Keratinocyte (primary cell): Measurements from ENCODE around the gene CCL1. TPM values are rescaled to one million over a fixed set of nuclear protein-coding genes. Genes with fewer than 3 reads are reported as not detected.

Experiments
- DNase-seq: peaks from one replicate; pipeline ENCODE4 v3.0.0-alpha.2; 2011; ENCODE audit warnings: low read depth, missing footprints, low spot score
- FAIRE-seq: peaks from 2 replicates; lab custom pipeline; 2011; peaks lifted over from hg19 to GRCh38; lab: Jason Lieb, UNC
- H2AFZ ChIP-seq: 2 replicates; pipeline ENCODE4 v1.6.0; 2012; ENCODE audit warnings: low read length, control low read depth, inconsistent platforms; ENCODE audit not compliant: control insufficient read depth
- H3K27ac ChIP-seq: 2 replicates; pipeline ENCODE4 v1.5.1; 2011; ENCODE audit warnings: low read length; ENCODE audit not compliant: control insufficient read depth, insufficient read depth
- H3K27me3 ChIP-seq: 3 replicates; pipeline ENCODE4 v1.6.0; 2011; ENCODE audit warnings: low read length; ENCODE audit not compliant: control insufficient read depth, insufficient read depth; ENCODE audit errors: extremely low read depth
- H3K36me3 ChIP-seq, 2 experiments: 2 replicates in 1 of 2; 3 replicates in 1 of 2; pipeline ENCODE4 v1.5.1; 2011; ENCODE audit warnings: low read length in 2 of 2, mild to moderate bottlenecking in 1 of 2; ENCODE audit not compliant: control insufficient read depth in 2 of 2, insufficient read depth in 2 of 2; ENCODE audit errors: extremely low read depth in 1 of 2
- H3K4me1 ChIP-seq: 3 replicates; pipeline ENCODE4 v1.5.1; 2011; ENCODE audit warnings: low read length; ENCODE audit not compliant: control insufficient read depth, insufficient read depth; ENCODE audit errors: extremely low read depth
- H3K4me2 ChIP-seq: 3 replicates; pipeline ENCODE4 v1.6.0; 2011; ENCODE audit warnings: low read depth, low read length; ENCODE audit not compliant: control insufficient read depth, insufficient read depth; ENCODE audit errors: extremely low read depth
- H3K4me3 ChIP-seq, 3 experiments: fragments of 200-600 bp in 1 of 3; sonication (generic) in 1 of 3; 2 replicates in 2 of 3; 3 replicates in 1 of 3; pipeline ENCODE4 v1.5.1; 2011 to 2016; ENCODE audit warnings: low read length in 3 of 3, mild to moderate bottlenecking in 3 of 3, control low read depth in 2 of 3, inconsistent platforms in 1 of 3, low read depth in 1 of 3, mixed read lengths in 1 of 3, mixed run types in 1 of 3, moderate library complexity in 1 of 3; ENCODE audit not compliant: control insufficient read depth in 2 of 3, insufficient read depth in 2 of 3; ENCODE audit errors: extremely low read depth in 1 of 3
- H3K79me2 ChIP-seq: 2 replicates; pipeline ENCODE4 v1.6.0; 2012; ENCODE audit warnings: low read length; ENCODE audit not compliant: control insufficient read depth, insufficient read depth
- H3K9ac ChIP-seq: 3 replicates; pipeline ENCODE4 v1.6.0; 2011; ENCODE audit warnings: low read length; ENCODE audit not compliant: control insufficient read depth, insufficient read depth; ENCODE audit errors: extremely low read depth
- H3K9me1 ChIP-seq: 3 replicates; pipeline ENCODE4 v1.6.0; 2011; ENCODE audit warnings: low read length; ENCODE audit not compliant: control insufficient read depth, insufficient read depth; ENCODE audit errors: extremely low read depth
- H3K9me3 ChIP-seq: 2 replicates; pipeline ENCODE4 v1.5.1; 2012; ENCODE audit warnings: low read depth, low read length; ENCODE audit not compliant: control insufficient read depth
- H4K20me1 ChIP-seq: 3 replicates; pipeline ENCODE4 v1.6.0; 2011; ENCODE audit warnings: low read length; ENCODE audit not compliant: control insufficient read depth, insufficient read depth; ENCODE audit errors: extremely low read depth
- EZH2 ChIP-seq: IDR thresholded peaks from one replicate; pipeline ENCODE4 v1.6.1; 2012; ENCODE audit warnings: inconsistent platforms, mild to moderate bottlenecking, low read length, moderate library complexity
- dilution Hi-C: fragments of 300-500 bp; cut with MboI; formaldehyde crosslinking; loops from one replicate; pipeline ENCODE4 v1.7.0; 2020; ENCODE audit warnings: low sequenced_read_pairs; ENCODE audit not compliant: extremely low pct_ligation_motif_present
- polyA plus RNA-seq, 5 experiments: library from polyadenylated mRNA; depleted of rRNA in 3 of 5; stranded (reverse) in 3 of 5; stranded (forward) in 1 of 5; unstranded in 1 of 5; fragments of >200 nt; gene quantifications; 1 replicate in 1 of 5; 2 replicates in 3 of 5; 3 replicates in 1 of 5; pipeline versions ENCODE4 v1.2.1 to v1.2.3, GENCODE V29; 2011 to 2012; ENCODE audit warnings: missing spikeins in 2 of 5, low read depth in 1 of 5, low replicate concordance in 1 of 5
- TF ChIP-seq, protein P1 (sequence below), 3 experiments: IDR thresholded peaks in 1 of 3; conservative IDR thresholded peaks in 1 of 3; optimal IDR thresholded peaks in 1 of 3; 2 replicates in 2 of 3; 3 replicates in 1 of 3; pipeline versions ENCODE3 to v1.5.1; 2011; ENCODE audit warnings: low read length in 3 of 3, mild to moderate bottlenecking in 3 of 3, moderate library complexity in 2 of 3, control low read depth in 1 of 3, inconsistent platforms in 1 of 3; ENCODE audit not compliant: insufficient read depth in 2 of 3; ENCODE audit errors: extremely low read depth in 1 of 3

Gene CCL1
- polyA plus RNA-seq, 1 donor (not counting 4 experiments of a cell fraction or from before 2014, with no cell fraction given), result not detected

GRCh38 chr17:34347063-34347462, 16.0 kb downstream of the CCL1 start:
- Histone ChIP-seq H3K9me1 (no peaks in the 10 kb centered on the region), H3K9me3 (no peaks in the 10 kb centered on the region), H2AFZ (no peak overlapping the region), H3K27me3 (no peaks in the 10 kb centered on the region), H3K9ac (no peak overlapping the region), H3K4me3 (no peak overlapping the region), H4K20me1 (no peaks in the 10 kb centered on the region), H3K4me2 (no peak overlapping the region), H3K4me1 (no peaks in the 10 kb centered on the region), H3K36me3 (no peaks in the 10 kb centered on the region), H3K79me2 (no peaks in the 10 kb centered on the region), H3K27ac (no peak overlapping the region)
- FAIRE-seq (no peak), DNase-seq (no peak)
- dilution Hi-C loops, result no loop called here
- no peak for TF ChIP-seq EZH2
- TF ChIP-seq, protein P1, sequence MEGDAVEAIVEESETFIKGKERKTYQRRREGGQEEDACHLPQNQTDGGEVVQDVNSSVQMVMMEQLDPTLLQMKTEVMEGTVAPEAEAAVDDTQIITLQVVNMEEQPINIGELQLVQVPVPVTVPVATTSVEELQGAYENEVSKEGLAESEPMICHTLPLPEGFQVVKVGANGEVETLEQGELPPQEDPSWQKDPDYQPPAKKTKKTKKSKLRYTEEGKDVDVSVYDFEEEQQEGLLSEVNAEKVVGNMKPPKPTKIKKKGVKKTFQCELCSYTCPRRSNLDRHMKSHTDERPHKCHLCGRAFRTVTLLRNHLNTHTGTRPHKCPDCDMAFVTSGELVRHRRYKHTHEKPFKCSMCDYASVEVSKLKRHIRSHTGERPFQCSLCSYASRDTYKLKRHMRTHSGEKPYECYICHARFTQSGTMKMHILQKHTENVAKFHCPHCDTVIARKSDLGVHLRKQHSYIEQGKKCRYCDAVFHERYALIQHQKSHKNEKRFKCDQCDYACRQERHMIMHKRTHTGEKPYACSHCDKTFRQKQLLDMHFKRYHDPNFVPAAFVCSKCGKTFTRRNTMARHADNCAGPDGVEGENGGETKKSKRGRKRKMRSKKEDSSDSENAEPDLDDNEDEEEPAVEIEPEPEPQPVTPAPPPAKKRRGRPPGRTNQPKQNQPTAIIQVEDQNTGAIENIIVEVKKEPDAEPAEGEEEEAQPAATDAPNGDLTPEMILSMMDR (optimal IDR thresholded peaks at IDR 0.05 in 1 of 3, IDR thresholded peaks at IDR 0.05 in 1 of 3, conservative IDR thresholded peaks at IDR 0.05 in 1 of 3; ENCODE audit: extremely low read depth in 1 of 3, insufficient read depth in 2 of 3, low read length in 3 of 3), result no peak

- no peak for DNase-seq
- TF ChIP-seq, protein P1 (optimal IDR thresholded peaks at IDR 0.05 in 1 of 3, IDR thresholded peaks at IDR 0.05 in 1 of 3, conservative IDR thresholded peaks at IDR 0.05 in 1 of 3; ENCODE audit: extremely low read depth in 1 of 3, insufficient read depth in 2 of 3, low read length in 3 of 3), result no peak
- TF ChIP-seq EZH2, result no peak
- H2AFZ ChIP-seq, result no peak overlapping the region
- no peaks in the 10 kb centered on the region for H3K27me3 ChIP-seq
- H3K27ac ChIP-seq, result no peak overlapping the region
- no peaks in the 10 kb centered on the region for H4K20me1 ChIP-seq
- no peaks in the 10 kb centered on the region for H3K36me3 ChIP-seq
- no peak for FAIRE-seq
- no peaks in the 10 kb centered on the region for H3K79me2 ChIP-seq
- no peak overlapping the region for H3K4me3 ChIP-seq
- H3K4me1 ChIP-seq, result no peaks in the 10 kb centered on the region
- dilution Hi-C loops, result no loop called here
- no peak overlapping the region for H3K9ac ChIP-seq
- no peaks in the 10 kb centered on the region for H3K9me1 ChIP-seq
- no peaks in the 10 kb centered on the region for H3K9me3 ChIP-seq
- H3K4me2 ChIP-seq, result no peak overlapping the region
Observed at GRCh38 chr17:34341916-34342315, 21.1 kb downstream of the CCL1 start.
